Neural cell (in vitro differentiated cells): ENCODE measurements around the gene ANTXR2. TPM values are rescaled to one million over a fixed set of nuclear protein-coding genes. Genes with fewer than 3 reads are reported as not detected.

ENCODE experiments used
- H2AFZ ChIP-seq: fragments of 200-600, 300-800 bp; sonication (generic), shearing (Covaris generic); 2 replicates; pipeline ENCODE4 v1.6.0; 2014; ENCODE audit warnings: low read depth, mild to moderate bottlenecking, antibody characterized with exemption, low read length, moderate library complexity
- H3F3A ChIP-seq: fragments of 200-600 bp; shearing (Covaris generic); 2 replicates; pipeline ENCODE4 v1.6.1; 2016; ENCODE audit warnings: mild to moderate bottlenecking, moderate library complexity, mixed read lengths, antibody characterized with exemption, low read length; ENCODE audit not compliant: insufficient read depth, poor library complexity, severe bottlenecking
- H3K27ac ChIP-seq: fragments of 200-600, 300-800 bp; sonication (generic), shearing (Covaris generic); 2 replicates; pipeline ENCODE4 v1.5.1; 2014; ENCODE audit warnings: mild to moderate bottlenecking, low read length, moderate library complexity
- H3K27me3 ChIP-seq: fragments of 300-800, 200-600 bp; sonication (generic), shearing (Covaris generic); 2 replicates; pipeline ENCODE4 v1.6.0; 2014; ENCODE audit warnings: mild to moderate bottlenecking, low read depth, low read length, moderate library complexity; ENCODE audit not compliant: insufficient read depth
- H3K36me3 ChIP-seq: fragments of 300-800, 200-600 bp; sonication (generic), shearing (Covaris generic); 2 replicates; pipeline ENCODE4 v1.5.1; 2014; ENCODE audit warnings: mild to moderate bottlenecking, antibody characterized with exemption, low read length, moderate library complexity; ENCODE audit not compliant: insufficient read depth
- H3K4me2 ChIP-seq: fragments of 300-800, 200-600 bp; sonication (generic), shearing (Covaris generic); 2 replicates; pipeline ENCODE4 v1.6.0; 2014; ENCODE audit warnings: mild to moderate bottlenecking, low read length
- H3K4me3 ChIP-seq: fragments of 300-800, 200-600 bp; sonication (generic), shearing (Covaris generic); 2 replicates; pipeline ENCODE4 v1.5.1; 2014; ENCODE audit warnings: mild to moderate bottlenecking, low read length, moderate library complexity
- H3K79me2 ChIP-seq: fragments of 200-600 bp; shearing (Covaris generic); replicated peaks from 2 replicates; pipeline ENCODE4 v1.6.0; 2014; ENCODE audit warnings: mild to moderate bottlenecking, low read length, moderate library complexity; ENCODE audit not compliant: insufficient read depth
- H3K9ac ChIP-seq: fragments of 300-800, 200-600 bp; sonication (generic), shearing (Covaris generic); 2 replicates; pipeline ENCODE4 v1.6.1; 2016; ENCODE audit warnings: mild to moderate bottlenecking, low read length, mixed read lengths
- H3K9me2 ChIP-seq: fragments of 200-600 bp; shearing (Covaris generic); 2 replicates; pipeline ENCODE4 v1.6.1; 2016; ENCODE audit warnings: mild to moderate bottlenecking, low read length, mixed read lengths; ENCODE audit not compliant: insufficient read depth
- H3K9me3 ChIP-seq: fragments of 200-600, 300-800 bp; sonication (generic), shearing (Covaris generic); 2 replicates; pipeline ENCODE4 v1.6.1; 2016; ENCODE audit warnings: mild to moderate bottlenecking, mixed run types, low read length, moderate library complexity, mixed read lengths
- H4K20me1 ChIP-seq: fragments of 200-600 bp; shearing (Covaris generic); 2 replicates; pipeline ENCODE4 v1.6.1; 2016; ENCODE audit warnings: mild to moderate bottlenecking, mixed run types; ENCODE audit not compliant: insufficient read depth
- EP300 ChIP-seq: fragments of 450-650 bp; conservative IDR thresholded peaks from 2 replicates; pipeline ENCODE4 v1.6.1; 2014; ENCODE audit warnings: antibody characterized with exemption, mild to moderate bottlenecking, moderate library complexity; ENCODE audit not compliant: poor library complexity, severe bottlenecking
- EZH2 ChIP-seq: fragments of 200-600, 300-800 bp; shearing (Covaris generic), sonication (generic); IDR thresholded peaks from 2 replicates; pipeline ENCODE4 v1.6.1; 2014; ENCODE audit warnings: antibody characterized with exemption, low read length, borderline replicate concordance, mild to moderate bottlenecking; ENCODE audit not compliant: insufficient read depth, poor library complexity, severe bottlenecking
- MXI1 ChIP-seq: fragments of 450-650 bp; conservative IDR thresholded peaks from 2 replicates; pipeline ENCODE4 v1.6.1; 2014; ENCODE audit warnings: antibody characterized with exemption, mild to moderate bottlenecking; ENCODE audit not compliant: poor library complexity, severe bottlenecking
- POLR2AphosphoS5 ChIP-seq: IDR thresholded peaks from 2 replicates; pipeline ENCODE4 v1.6.1; 2012
- RAD21 ChIP-seq: fragments of 450-650 bp; conservative IDR thresholded peaks from 2 replicates; pipeline ENCODE4 v1.6.1; 2014; ENCODE audit warnings: antibody characterized with exemption, mild to moderate bottlenecking, moderate library complexity
- SMC3 ChIP-seq: fragments of 450-650 bp; conservative IDR thresholded peaks from 2 replicates; pipeline ENCODE4 v1.6.1; 2014; ENCODE audit warnings: antibody characterized with exemption, mild to moderate bottlenecking, moderate library complexity; ENCODE audit not compliant: poor library complexity
- TAF1 ChIP-seq: IDR thresholded peaks from 2 replicates; pipeline ENCODE4 v1.6.1; 2012; ENCODE audit warnings: low read depth
- polyA plus RNA-seq: library from polyadenylated mRNA; depleted of rRNA; stranded (reverse); fragments of >200 nt; gene quantifications from 2 replicates; pipeline ENCODE4 v1.2.3, GENCODE V29; 2014
- TF ChIP-seq, protein P1 (sequence below): fragments of 450-650 bp; IDR thresholded peaks from 2 replicates; pipeline ENCODE4 v1.5.1; 2014; ENCODE audit warnings: antibody characterized with exemption, mild to moderate bottlenecking, moderate library complexity; ENCODE audit not compliant: poor library complexity, severe bottlenecking
- TF ChIP-seq, protein P2 (sequence below): IDR thresholded peaks from 2 replicates; pipeline ENCODE4 v1.6.1; 2012; ENCODE audit warnings: borderline replicate concordance

ANTXR2 gene
- polyA plus RNA-seq, 1 donor from 2014 or later, result 31.7 TPM

DNA sequence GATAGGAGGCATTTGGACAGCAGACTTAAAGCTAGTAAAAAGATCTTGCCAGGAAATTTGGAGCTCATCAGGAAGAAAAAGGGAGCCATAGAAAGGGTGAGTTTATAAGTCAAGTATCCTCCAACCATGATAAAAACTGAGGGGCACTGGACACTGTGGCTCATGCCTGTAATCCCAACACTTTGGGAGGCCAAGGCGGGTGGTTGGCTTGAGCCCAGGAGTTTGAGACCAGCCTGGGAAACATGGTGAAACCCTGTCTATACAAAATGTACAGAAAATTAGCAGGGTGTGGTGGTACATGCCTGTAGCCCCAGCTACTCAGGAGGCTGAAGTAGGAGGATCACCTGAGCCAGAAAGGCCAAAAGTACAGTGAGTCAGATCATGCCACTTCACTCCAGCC is 48.7 kb downstream of the ANTXR2 start:
- H3K4me3 ChIP-seq, result no peak overlapping the region
- H3K9ac ChIP-seq, result no peak overlapping the region
- no peaks in the 10 kb centered on the region for H3K9me3 ChIP-seq
- H3K4me2 ChIP-seq, result no peak overlapping the region
- H4K20me1 ChIP-seq, result no peaks in the 10 kb centered on the region
- H3K9me2 ChIP-seq, result no peaks in the 10 kb centered on the region
- H3K36me3 ChIP-seq, result peaks cover 9% of the 10 kb centered on the region
- TF ChIP-seq TAF1 (no peak), SMC3 (no peak), EZH2 (no peak), MXI1 (no peak), EP300 (no peak), RAD21 (no peak), POLR2AphosphoS5 (no peak)
- TF ChIP-seq, protein P1, sequence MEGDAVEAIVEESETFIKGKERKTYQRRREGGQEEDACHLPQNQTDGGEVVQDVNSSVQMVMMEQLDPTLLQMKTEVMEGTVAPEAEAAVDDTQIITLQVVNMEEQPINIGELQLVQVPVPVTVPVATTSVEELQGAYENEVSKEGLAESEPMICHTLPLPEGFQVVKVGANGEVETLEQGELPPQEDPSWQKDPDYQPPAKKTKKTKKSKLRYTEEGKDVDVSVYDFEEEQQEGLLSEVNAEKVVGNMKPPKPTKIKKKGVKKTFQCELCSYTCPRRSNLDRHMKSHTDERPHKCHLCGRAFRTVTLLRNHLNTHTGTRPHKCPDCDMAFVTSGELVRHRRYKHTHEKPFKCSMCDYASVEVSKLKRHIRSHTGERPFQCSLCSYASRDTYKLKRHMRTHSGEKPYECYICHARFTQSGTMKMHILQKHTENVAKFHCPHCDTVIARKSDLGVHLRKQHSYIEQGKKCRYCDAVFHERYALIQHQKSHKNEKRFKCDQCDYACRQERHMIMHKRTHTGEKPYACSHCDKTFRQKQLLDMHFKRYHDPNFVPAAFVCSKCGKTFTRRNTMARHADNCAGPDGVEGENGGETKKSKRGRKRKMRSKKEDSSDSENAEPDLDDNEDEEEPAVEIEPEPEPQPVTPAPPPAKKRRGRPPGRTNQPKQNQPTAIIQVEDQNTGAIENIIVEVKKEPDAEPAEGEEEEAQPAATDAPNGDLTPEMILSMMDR, result no peak
- TF ChIP-seq, protein P2, sequence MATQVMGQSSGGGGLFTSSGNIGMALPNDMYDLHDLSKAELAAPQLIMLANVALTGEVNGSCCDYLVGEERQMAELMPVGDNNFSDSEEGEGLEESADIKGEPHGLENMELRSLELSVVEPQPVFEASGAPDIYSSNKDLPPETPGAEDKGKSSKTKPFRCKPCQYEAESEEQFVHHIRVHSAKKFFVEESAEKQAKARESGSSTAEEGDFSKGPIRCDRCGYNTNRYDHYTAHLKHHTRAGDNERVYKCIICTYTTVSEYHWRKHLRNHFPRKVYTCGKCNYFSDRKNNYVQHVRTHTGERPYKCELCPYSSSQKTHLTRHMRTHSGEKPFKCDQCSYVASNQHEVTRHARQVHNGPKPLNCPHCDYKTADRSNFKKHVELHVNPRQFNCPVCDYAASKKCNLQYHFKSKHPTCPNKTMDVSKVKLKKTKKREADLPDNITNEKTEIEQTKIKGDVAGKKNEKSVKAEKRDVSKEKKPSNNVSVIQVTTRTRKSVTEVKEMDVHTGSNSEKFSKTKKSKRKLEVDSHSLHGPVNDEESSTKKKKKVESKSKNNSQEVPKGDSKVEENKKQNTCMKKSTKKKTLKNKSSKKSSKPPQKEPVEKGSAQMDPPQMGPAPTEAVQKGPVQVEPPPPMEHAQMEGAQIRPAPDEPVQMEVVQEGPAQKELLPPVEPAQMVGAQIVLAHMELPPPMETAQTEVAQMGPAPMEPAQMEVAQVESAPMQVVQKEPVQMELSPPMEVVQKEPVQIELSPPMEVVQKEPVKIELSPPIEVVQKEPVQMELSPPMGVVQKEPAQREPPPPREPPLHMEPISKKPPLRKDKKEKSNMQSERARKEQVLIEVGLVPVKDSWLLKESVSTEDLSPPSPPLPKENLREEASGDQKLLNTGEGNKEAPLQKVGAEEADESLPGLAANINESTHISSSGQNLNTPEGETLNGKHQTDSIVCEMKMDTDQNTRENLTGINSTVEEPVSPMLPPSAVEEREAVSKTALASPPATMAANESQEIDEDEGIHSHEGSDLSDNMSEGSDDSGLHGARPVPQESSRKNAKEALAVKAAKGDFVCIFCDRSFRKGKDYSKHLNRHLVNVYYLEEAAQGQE, result no peak
- H3K79me2 ChIP-seq, result no peaks in the 10 kb centered on the region
- H3K27ac ChIP-seq, result no peak overlapping the region
- H2AFZ ChIP-seq, result no peak overlapping the region
- H3K27me3 ChIP-seq, result no peaks in the 10 kb centered on the region
- H3F3A ChIP-seq, result no peaks in the 10 kb centered on the region

DNA sequence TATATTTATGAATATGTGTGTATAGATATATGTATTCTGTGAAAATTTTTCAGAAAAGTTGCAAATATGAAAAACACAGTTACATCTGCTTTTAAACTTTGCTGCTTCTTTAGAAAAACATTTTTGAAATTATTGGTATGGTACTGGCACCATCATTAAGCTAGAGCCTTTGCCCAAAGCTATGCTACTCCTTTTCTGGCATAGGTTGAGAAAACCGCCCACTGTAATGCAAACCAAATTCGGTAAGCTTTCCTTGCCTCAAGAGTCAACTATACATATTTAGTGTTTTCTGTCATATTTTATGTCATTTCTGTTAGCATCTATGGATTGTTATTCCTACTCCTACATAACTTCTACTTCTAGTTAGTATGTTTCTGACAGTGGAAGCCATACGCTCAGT is 50.7 kb downstream of the ANTXR2 start:
- no peaks in the 10 kb centered on the region for H3K27me3 ChIP-seq
- H3K27ac ChIP-seq, result no peak overlapping the region
- H3K36me3 ChIP-seq, result peaks cover 9% of the 10 kb centered on the region
- H3K4me2 ChIP-seq, result no peak overlapping the region
- H3K79me2 ChIP-seq, result no peaks in the 10 kb centered on the region
- H3K9me3 ChIP-seq, result no peaks in the 10 kb centered on the region
- H3F3A ChIP-seq, result no peaks in the 10 kb centered on the region
- no peaks in the 10 kb centered on the region for H4K20me1 ChIP-seq
- no peak overlapping the region for H2AFZ ChIP-seq
- no peak overlapping the region for H3K4me3 ChIP-seq
- H3K9me2 ChIP-seq, result no peaks in the 10 kb centered on the region
- H3K9ac ChIP-seq, result no peak overlapping the region
- TF ChIP-seq, protein P1, result no peak
- TF ChIP-seq TAF1 (no peak), EZH2 (no peak), MXI1 (no peak), POLR2AphosphoS5 (no peak)
